CD4-positive, alpha-beta T cell treated with Interleukin-6 for 4 hours (primary cell): Measurements from ENCODE around the gene LIPT1.
"Not testable (repeated sequence)": the region's sequence is repeated elsewhere in the genome, so short reads cannot be mapped to it uniquely, and the experiment has no call there.

Source experiments
- DNase-seq: peaks from one replicate; pipeline ENCODE4 v3.0.0-alpha.2; 2020; ENCODE audit warnings: mixed read lengths

LIPT1 gene

GRCh38 chr2:99180755-99181623, 26.2 kb downstream of the LIPT1 start, which contains the start of the genes MITD1 and MRPL30:
Gene MITD1 (minus strand): TSS chr2:99181058. CDS start chr2:99180981, 77 bp downstream.
Gene MRPL30 (plus strand): TSS chr2:99181184. CDS start chr2:99186204, 5,020 bp downstream.
- peak; percentile 90 for DNase-seq

- DNase-seq, result no peak
Observed at GRCh38 chr2:99181624-99182000, 26.8 kb downstream of the LIPT1 start.

GRCh38 chr2:99183025-99183424, 28.3 kb downstream of the LIPT1 start:
- DNase-seq, result no peak

- no peak for DNase-seq
Observed at GRCh38 chr2:99184811-99185210, 30.0 kb downstream of the LIPT1 start.

GRCh38 chr2:99187011-99187410, 32.2 kb downstream of the LIPT1 start:
- no peak for DNase-seq

- no peak for DNase-seq
Observed at GRCh38 chr2:99188357-99188756, 33.6 kb downstream of the LIPT1 start.

GRCh38 chr2:99190548-99190947, 35.8 kb downstream of the LIPT1 start:
- no peak for DNase-seq

- DNase-seq, result not testable (repeated sequence)
Observed at GRCh38 chr2:99192364-99192763, 37.6 kb downstream of the LIPT1 start.

GRCh38 chr2:99198103-99198841, 43.5 kb downstream of the LIPT1 start:
- DNase-seq, result no peak

GRCh38 chr2:99200076-99200800, 45.5 kb downstream of the LIPT1 start:
- DNase-seq, result no peak

GRCh38 chr2:99201959-99202678, 47.4 kb downstream of the LIPT1 start:
- DNase-seq, result no peak

GRCh38 chr2:99205491-99205890, 50.7 kb downstream of the LIPT1 start:
- no peak for DNase-seq
